Endothelial cell of hepatic sinusoid (primary cell): ENCODE data around the gene NRSN2.

Experiments
- in situ Hi-C: cut with HindIII; loops from 2 replicates; pipeline ENCODE4 v1.10.0; 2017; ENCODE audit warnings: low sequenced_read_pairs

NRSN2 gene

DNA sequence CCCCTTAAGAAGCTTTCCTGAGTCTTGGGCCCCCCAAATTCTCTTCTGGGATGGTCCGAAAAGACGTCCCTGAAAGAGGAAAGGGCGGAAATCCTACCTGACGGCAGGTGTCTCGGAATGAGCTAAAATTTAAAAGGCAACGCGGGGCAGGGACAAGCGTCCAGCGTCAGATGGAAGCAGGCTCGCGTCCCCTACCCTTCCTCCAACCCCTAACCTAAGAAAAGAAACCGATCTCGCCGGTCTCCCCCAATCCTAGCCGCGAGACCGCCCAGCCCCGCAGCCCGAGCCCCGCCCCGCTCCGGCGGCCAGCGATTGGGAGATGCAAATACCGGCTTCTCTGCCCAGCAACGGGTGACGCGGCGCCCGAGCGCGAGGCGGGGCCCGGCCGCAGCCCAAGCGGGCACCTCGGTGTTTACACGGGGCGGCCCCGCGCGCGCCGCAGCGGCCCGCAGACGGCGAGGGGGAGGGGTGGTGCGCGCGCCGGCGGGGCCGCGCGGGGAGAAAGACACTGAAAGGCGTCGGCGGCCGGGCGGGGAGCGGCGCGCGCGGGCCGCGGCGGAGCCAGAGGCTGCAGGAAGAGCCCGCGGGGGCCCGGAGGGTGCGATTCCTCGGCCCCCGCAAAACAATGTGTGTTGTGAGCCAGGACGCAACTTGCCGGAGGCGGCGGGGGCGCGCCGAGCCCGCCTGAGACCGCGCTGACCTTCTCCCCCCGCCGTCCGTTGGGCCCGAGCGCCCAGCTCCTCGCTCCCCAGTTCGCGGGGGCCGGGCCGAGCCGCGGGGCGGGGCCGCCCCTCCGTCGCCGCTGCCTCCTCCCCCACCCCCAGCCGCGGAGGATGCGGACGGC, 21.6 kb upstream of the NRSN2 start, which contains the start of gene SOX12:
Gene SOX12, plus strand, starts transcription at position 508 of the 844 bp plus-strand sequence. CDS start 373 bp downstream, outside the sequence.
- in situ Hi-C loops = no loop called here

DNA sequence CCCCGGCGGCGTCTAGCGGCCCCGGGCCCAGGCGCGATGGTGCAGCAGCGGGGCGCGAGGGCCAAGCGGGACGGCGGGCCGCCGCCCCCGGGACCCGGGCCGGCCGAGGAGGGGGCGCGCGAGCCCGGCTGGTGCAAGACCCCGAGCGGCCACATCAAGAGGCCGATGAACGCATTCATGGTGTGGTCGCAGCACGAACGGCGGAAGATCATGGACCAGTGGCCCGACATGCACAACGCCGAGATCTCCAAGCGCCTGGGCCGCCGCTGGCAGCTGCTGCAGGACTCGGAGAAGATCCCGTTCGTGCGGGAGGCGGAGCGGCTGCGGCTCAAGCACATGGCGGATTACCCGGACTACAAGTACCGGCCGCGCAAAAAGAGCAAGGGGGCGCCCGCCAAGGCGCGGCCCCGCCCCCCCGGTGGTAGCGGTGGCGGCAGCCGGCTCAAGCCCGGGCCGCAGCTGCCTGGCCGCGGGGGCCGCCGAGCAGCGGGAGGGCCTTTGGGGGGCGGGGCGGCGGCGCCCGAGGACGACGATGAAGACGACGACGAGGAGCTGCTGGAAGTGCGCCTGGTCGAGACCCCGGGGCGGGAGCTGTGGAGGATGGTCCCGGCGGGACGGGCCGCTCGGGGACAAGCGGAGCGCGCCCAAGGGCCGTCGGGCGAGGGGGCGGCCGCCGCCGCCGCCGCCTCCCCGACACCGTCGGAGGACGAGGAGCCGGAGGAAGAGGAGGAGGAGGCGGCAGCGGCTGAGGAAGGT, 20.8 kb upstream of the NRSN2 start:
- in situ Hi-C loops = no loop called here

DNA sequence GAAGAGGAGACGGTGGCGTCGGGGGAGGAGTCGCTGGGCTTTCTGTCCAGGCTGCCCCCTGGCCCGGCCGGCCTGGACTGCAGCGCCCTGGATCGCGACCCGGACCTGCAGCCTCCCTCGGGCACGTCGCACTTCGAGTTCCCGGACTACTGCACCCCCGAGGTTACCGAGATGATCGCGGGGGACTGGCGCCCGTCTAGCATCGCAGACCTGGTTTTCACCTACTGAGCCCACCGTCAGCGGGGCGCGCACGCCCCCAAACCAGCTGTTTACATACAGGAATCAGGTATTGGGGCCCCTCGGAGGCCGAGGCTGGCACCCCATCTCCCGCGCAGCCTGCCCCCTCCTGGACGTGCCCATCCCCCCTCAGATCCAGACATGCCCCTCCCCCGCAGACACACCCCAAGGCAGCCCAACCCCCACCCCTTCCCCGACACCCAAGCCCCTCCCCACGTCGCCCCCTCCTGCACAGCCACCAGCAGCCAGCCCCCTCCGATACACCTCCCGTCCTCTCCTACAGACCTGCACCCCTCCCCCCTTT, 20.2 kb upstream of the NRSN2 start:
- in situ Hi-C loops = no loop called here

DNA sequence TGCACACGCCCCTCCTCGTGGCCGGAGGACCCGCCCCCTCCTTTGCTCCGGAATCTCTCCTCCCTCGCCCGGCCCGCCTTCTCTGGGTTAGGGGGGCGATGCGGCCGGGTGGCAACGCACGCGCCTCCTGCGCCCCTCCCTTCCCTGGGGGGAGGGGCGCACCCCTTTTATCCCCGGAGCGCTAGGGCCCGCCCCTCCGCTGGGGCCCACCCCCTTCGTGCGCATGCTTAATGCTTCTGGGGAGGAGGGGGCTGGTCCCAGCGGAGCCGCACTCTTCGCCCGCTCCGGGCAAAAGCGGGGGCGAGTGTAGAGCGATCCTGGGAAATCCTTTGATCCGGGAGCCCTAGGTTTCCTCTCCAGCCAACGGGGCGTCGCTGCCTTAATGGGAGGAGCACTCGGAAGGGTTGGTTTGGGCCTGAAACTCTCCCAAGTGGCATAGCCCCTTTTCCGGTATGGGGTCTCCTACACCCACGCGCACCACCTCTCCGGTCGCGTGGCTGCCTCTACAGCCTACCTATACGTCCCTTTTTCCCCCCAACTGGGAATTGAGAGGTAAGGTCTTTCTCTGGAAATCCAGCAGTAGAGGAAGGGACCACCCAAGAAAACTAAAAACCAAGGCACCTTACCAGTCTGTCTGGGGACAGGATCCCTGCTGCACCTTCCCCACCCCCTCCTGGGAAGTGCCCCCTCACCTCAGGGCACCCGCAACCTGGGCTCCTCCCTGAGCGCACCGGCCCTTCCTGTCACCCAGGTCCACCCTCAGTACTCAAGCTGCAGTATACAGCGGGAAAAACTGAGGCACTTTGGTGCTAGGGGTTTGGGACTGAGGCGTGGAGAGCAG, 19.5 kb upstream of the NRSN2 start:
- in situ Hi-C loops = no loop called here

DNA sequence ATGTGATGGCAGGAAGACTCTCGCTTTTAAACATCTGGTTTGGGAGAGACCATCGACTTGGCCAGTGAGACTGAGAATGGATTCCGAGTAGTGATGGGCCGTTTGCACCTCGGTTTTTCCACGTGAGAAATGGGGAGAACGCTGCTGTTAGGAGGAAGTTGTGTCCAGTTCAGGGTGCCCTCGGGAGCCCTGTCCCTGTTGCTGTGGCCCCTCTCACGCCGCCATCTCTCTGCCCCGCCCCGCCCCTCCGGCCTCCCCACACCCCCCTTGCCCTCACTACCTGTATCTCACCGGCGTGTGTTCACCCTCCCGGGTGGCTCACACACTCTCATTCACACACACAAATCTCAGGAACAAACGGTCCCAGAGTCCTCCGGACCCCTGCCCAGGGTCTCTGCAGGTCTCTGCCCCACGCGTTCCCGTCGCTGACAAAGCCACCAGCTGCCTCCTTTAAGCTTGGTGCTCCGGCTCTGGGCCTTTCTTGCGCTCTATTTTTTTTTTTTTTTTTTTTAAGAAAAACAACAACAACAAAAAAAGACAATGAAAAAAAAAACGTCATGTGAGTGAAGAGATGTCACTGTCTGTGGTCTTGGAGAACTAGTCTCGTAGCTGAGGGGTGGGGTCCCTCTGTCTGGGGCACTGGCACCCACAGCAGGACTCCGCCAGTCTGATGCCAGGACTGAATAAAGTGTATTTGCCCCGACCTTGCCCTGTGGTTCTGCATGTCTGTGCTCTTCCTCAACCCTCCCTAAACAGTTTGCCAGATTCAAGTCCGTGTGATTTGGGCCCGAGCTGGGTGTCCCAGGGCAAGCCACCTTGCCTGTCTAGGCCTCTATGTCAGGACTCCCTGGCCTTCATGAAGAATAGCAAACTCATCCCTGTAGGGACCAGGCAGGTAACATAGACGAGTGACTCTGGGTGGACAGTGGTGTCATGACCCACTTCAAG, 18.6 kb upstream of the NRSN2 start:
- in situ Hi-C loops = no loop called here

DNA sequence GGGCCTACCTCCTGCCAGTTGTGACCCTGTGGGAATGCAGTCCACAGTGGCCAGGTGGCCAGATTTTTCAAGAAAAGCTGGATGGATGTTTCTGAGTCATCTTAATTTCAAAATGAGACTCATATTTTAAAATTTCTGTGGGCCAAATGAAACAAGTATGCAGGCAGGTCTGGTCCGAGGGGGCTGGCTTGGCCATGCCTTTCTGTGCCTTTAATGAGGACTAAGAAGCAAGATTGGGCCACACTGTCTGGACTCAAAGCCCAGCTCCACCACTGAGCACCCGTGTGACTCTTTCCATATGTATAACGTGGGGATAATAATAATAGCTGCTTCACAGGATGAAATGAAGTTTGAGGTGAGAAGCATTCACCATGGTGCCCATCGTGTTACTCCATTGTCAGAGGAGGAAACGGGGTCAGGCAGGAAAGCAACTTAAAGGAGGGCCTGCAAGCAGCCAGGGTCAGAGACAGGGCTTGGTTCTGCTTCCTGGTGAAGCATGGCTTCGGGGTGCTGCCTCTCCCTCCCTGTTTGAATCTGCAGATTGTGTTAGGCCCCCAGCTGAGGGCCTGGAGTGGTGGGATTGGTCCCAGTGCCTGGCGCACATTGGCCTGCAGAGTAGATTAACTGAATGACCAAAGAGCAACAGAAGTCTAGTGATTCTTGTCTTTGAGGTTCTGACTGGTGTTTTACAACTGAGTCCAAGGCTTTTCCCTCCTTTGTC, 17.8 kb upstream of the NRSN2 start:
- in situ Hi-C loops = no loop called here

DNA sequence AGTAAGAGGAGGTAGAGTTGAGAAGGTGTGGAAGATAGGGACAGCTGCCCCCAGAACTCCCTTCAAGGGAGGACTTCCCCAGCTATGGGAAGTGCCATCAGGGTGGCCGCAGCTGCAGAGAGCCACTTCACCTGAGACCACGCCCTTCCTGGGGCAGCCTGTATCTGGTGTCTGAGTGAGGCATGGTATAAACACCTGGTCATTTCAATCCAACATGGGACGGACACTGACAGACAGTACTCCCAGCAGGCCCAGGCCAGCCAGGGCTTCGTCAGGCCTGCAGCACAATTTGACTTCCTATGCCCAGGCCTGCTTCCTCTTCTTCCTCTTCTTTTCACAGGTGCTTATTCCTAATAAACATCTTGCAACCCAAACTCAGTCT, 17.1 kb upstream of the NRSN2 start:
- in situ Hi-C loops = loop anchor here (5.0 to 10.0 kb wide), 3 partner anchors 52 to 105 kb away; partner anchors contain the start of genes DEFB129 and TRIB3

DNA sequence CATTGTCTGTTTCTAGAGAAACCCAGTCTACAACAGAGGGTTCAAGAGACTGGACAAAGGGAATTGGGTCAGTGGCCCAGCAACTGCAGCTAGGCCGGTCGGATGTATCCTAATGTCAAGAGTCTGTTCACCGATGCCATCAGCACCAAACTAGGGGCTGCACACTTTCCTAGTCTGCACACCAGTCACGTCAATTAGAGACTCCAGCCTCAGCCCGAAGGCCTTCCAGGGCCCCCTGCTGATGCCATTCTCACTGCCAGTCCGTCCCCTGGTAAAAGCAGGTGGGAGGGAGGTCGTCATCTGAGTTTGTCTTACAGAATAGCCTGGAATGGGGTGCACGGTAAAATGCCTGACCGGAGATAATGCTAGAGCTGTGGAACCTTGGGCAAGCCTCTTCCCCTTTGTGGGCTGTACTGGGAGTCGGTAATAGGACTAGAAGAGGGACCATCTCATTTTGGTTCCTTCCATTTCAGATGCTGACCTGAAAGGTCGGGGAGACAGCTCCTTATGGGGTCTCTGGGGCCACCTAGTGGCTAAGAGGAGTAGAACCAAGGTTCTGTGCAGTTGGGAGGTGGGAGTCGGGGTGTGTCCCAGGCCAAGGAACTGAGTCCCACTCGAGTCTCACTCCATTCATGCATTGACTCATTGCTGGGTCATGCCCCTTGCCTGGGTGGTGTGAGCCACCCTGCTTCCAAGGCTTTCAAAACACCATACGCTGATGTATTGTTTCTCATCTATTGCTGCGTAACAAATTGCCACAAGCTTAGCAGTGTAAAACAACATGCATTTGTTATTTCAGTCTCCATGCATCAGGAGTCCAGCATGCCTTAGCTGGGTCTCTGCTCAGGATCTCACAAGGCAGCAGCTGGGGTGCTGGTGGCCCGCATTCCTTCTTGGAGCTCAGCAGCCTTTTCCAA, 16.4 kb upstream of the NRSN2 start:
- in situ Hi-C loops = loop anchor here (5.0 to 10.0 kb wide), 3 partner anchors 52 to 106 kb away; partner anchors contain the start of genes DEFB129 and TRIB3

DNA sequence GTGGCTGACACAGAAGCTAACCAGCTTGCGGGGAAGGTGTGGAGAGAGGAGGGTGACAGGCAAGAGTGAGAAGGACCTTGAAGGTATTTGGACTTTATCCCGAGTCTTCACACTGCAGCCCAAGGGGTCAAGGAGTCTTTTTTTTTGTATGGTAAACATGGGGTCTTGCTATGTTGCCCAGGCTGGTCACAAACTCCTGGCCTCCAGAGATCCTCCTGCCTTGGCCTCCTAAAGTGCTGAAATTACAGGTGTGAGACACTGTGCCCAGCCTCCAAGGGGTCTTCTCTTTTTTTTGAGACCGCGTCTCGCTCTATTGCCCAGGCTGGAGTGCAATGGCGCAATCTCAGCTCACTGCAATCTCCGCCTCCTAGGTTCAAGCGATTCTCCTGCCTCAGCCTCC, 12.3 kb upstream of the NRSN2 start:
- in situ Hi-C loops = loop anchor here (5.0 to 10.0 kb wide), 3 partner anchors 48 to 110 kb away; partner anchors contain the start of genes DEFB129 and TRIB3

DNA sequence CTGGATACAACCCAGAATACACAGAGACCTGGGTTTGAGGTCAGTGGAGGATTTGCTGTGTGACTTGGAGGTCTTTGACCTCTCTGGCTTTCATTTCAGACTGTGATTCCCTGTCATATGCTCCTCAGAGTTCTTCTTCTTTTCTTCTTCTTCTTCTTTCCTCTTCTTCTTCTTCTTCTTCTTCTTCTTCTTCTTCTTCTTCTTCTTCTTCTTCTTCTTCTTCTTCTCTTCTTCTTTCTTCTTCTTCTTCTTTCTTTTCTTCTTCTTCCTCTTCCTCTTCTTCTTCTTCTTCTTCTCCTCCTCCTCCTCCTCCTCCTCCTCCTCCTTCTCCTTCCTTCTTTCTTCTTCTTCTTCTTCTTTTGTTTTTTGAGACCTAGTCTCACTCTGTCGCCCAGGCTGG, 10.9 kb upstream of the NRSN2 start:
- in situ Hi-C loops = loop anchor here (10.0 kb wide), 1 partner anchor 111 kb away; the partner anchor contains the start of gene DEFB129

DNA sequence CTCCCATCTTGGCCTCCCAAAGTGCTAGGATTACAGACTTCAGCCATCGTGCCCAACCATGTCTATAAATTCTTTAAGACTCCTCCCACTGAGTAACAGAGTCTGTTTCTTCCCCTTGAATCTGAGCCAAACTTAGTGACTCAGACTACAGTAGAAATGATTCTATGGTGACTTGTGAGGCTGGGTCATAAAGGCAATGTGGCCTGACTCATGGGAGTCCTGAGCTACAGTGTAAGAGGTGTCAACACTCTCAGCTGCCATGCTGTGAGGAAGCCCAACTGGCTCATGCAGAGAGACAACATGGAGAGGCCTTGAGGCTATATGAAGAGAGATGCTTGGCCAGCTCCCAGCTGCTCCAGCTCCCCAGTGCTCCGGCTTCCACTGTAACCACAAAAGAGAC, 5.2 kb upstream of the NRSN2 start:
- in situ Hi-C loops = no loop called here

DNA sequence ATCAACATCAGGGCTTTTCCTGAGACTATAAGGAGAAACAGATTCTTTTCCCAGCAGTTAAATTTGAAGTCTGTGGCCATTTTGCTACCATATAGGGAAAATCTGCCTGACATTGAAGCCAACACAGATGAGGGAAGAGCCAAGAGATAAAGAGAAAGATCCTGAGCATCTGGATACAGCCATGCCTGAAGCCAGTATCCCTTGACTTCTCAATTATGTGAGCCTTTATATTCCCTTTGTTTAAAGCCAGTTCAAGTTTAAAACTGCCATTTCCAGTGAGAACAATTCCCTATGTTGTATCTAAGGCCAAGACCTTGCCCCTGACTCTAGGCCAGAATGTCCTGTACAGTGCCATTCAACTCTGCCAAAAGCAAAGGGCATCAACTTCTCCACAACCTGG, 3.8 kb upstream of the NRSN2 start:
- in situ Hi-C loops = no loop called here

DNA sequence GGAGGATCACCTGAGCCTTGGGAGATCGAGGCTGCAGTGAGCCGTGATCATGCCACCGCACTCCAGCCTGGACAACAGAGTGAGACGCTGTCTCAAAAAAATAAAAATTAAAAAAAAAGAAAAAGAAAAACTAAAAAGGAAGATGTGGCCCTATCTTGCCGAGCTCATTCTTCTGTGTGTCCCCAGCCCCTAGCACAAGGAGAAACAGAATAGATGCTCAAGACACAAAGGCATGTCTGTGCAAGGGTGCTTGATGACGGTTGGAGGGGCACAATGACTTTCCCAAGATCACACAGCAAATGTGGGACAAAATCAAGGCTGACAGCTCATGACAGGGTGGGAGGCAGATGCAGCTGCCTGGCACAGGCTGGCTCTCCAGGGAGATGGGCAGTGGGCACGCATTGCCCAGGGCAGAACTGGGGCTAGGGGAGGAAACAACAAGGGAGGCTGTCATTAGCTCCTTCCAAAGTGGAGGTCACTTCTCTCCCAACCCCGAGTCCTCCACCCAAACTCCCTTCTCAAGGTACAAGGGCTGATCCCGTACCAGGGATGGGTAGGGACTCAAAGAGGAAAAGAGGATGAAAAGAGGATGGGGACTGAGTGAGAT, 775 bp upstream of the NRSN2 start:
- in situ Hi-C loops = no loop called here

DNA sequence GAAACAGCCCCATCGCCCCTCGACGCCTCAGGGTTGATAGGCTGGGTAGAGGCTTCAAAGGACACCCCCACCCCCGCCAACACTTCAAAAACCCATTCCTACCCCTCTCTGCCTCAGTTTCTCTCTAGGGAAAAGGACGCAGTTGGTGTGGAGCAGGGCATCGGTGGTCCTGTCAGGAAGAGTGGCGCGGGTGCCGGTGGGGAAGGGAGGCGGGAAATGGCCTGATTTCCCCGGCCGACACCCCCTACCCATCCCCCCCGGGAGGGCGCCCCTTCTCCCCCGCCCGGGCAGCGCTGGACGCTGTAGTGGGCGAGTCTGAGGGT, 367 bp downstream of the NRSN2 start:
- in situ Hi-C loops = no loop called here

DNA sequence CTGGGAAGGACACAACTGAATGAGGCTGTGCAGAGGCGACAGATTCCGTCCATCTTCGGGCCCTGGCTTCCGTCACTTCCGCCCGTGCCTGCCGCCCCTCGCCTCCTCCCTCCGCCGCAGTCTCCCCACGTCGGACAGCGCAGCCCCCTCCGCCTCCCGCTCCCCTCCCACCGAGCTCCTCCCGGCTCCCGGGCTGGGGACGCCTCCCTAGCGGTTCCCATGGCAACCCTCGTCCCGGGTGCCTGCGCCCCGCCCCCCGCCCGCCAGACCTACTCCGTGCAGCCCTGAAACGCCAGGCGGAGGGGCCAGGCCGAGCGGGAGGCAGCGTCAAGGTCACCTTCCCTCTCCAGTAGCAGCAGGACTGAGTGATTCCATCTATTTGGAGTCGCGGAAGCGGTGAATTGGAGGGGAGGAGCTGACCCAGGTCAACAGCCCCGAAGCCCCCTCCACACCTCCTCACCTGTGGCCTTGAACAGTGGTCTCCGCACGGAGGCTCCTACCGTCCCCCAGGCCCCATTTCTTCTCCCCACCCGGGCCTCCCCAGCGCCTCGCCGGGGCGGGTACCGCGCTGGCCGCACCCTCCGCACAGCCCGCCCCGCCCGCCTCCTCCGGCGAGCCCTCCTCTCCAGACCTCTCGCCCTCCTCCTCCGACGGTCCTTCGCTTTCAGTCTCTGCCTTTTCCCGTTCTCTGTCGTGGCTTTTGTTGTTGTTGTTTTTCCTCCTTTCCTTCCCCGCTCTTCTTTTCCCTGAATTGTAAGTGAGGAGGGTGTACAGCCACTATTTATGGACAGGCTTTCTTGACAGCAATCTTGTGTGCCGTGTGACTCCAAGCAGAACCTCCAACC, 951 bp downstream of the NRSN2 start:
- in situ Hi-C loops = no loop called here

DNA sequence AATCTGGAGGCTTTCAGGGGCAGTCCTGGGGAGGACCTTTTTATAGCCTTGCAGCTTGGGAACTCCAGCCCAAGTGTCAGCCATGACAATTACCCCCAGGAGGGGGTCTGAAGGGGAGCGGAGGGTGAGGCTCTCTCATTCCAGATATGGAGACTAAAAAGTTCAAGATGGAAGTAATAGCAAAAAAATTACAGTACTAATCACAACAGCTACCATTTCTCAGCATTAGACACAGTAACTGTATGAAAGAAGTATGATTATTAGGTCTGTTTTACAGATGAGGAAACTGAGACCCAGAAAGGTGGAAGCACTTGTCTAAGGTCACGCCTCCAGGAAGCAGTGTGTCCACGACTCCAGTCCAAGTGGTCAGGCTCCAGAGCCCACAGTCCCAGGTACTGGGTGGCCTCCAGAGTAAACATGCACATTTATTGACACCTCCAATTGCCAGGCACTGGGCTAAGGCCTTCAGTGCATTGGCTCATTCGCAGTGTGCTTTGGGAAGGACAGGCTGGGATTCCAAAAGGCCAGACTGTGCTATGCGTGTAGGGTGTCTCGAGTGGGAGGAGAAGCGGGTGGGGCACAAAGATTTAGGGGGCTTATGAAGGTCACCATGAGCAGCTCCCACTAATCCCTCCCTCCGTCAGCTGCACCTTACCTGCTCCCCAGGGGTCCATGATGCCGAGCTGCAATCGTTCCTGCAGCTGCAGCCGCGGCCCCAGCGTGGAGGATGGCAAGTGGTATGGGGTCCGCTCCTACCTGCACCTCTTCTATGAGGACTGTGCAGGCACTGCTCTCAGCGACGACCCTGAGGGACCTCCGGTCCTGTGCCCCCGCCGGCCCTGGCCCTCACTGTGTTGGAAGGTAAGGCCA, 2.3 kb downstream of the NRSN2 start:
- in situ Hi-C loops = no loop called here
